ENCODE measurements around the gene CDC37.

Gene CDC37

GRCh38 chr19:10403137-10404021, at the start of gene CDC37:
TSS of gene CDC37 (minus strand) at chr19:10403542. CDS start at chr19:10403479, 63 bp downstream.
- peaks cover 4 to 26% of the 10 kb centered on the region in 2 donors for H3K27me3 ChIP-seq (ENCODE audit: control insufficient read depth in 1 of 2, insufficient read depth in 2 of 2, low read length in 2 of 2)
- peaks cover 10% of the 10 kb centered on the region for H3K36me3 ChIP-seq (ENCODE audit: insufficient read depth, low read length)
- H3K4me3 ChIP-seq (ENCODE audit: low read depth in 1 of 2, low read length in 2 of 2), result peak within 1 kb of the TSS; percentile 96 to 100
- H3K4me1 ChIP-seq (ENCODE audit: insufficient read depth, low read length), result peaks cover 31% of the 10 kb centered on the region
- H3K9ac ChIP-seq (ENCODE audit: low read length), result peak within 1 kb of the TSS; percentile 100
- no peaks in the 10 kb centered on the region for H3K9me3 ChIP-seq (ENCODE audit: low read length)
- H3K27ac ChIP-seq (ENCODE audit: low read depth, low read length), result peak within 1 kb of the TSS; percentile 76

- no peak overlapping the region for H3K9ac ChIP-seq (ENCODE audit: low read length)
- no peaks in the 10 kb centered on the region for H3K4me1 ChIP-seq (ENCODE audit: insufficient read depth, low read length)
- H3K27ac ChIP-seq (ENCODE audit: low read depth, low read length), result no peak overlapping the region
- H3K36me3 ChIP-seq (ENCODE audit: insufficient read depth, low read length), result peaks cover 15% of the 10 kb centered on the region
- H3K9me3 ChIP-seq (ENCODE audit: low read length), result no peaks in the 10 kb centered on the region
- no peak overlapping the region for H3K4me3 ChIP-seq (ENCODE audit: low read depth in 1 of 2, low read length in 2 of 2)
- H3K27me3 ChIP-seq (ENCODE audit: control insufficient read depth in 1 of 2, insufficient read depth in 2 of 2, low read length in 2 of 2), result no peaks in the 10 kb centered on the region
Measured at GRCh38 chr19:10450853-10451609, 47.7 kb upstream of the CDC37 start.

- no peaks in the 10 kb centered on the region for H3K9me3 ChIP-seq (ENCODE audit: low read length)
- no peaks in the 10 kb centered on the region for H3K27me3 ChIP-seq (ENCODE audit: control insufficient read depth in 1 of 2, insufficient read depth in 2 of 2, low read length in 2 of 2)
- H3K4me1 ChIP-seq (ENCODE audit: insufficient read depth, low read length), result no peaks in the 10 kb centered on the region
- no peak overlapping the region for H3K4me3 ChIP-seq (ENCODE audit: low read depth in 1 of 2, low read length in 2 of 2)
- no peak overlapping the region for H3K27ac ChIP-seq (ENCODE audit: low read depth, low read length)
- peaks cover 15% of the 10 kb centered on the region for H3K36me3 ChIP-seq (ENCODE audit: insufficient read depth, low read length)
- no peak overlapping the region for H3K9ac ChIP-seq (ENCODE audit: low read length)
Measured at GRCh38 chr19:10450191-10450852, 47.0 kb upstream of the CDC37 start.

- H3K4me1 ChIP-seq (ENCODE audit: insufficient read depth, low read length), result no peaks in the 10 kb centered on the region
- no peaks in the 10 kb centered on the region for H3K9me3 ChIP-seq (ENCODE audit: low read length)
- no peak overlapping the region for H3K4me3 ChIP-seq (ENCODE audit: low read depth in 1 of 2, low read length in 2 of 2)
- H3K27ac ChIP-seq (ENCODE audit: low read depth, low read length), result no peak overlapping the region
- H3K27me3 ChIP-seq (ENCODE audit: control insufficient read depth in 1 of 2, insufficient read depth in 2 of 2, low read length in 2 of 2), result no peaks in the 10 kb centered on the region
- peaks cover 15% of the 10 kb centered on the region for H3K36me3 ChIP-seq (ENCODE audit: insufficient read depth, low read length)
- H3K9ac ChIP-seq (ENCODE audit: low read length), result no peak overlapping the region
Measured at GRCh38 chr19:10449037-10449436, 45.7 kb upstream of the CDC37 start.

GRCh38 chr19:10442698-10443097, 39.4 kb upstream of the CDC37 start:
- H3K4me3 ChIP-seq (ENCODE audit: low read depth in 1 of 2, low read length in 2 of 2), result no peak overlapping the region
- H3K36me3 ChIP-seq (ENCODE audit: insufficient read depth, low read length), result peaks cover 4% of the 10 kb centered on the region
- no peaks in the 10 kb centered on the region for H3K4me1 ChIP-seq (ENCODE audit: insufficient read depth, low read length)
- H3K27me3 ChIP-seq (ENCODE audit: control insufficient read depth in 1 of 2, insufficient read depth in 2 of 2, low read length in 2 of 2), result no peaks in the 10 kb centered on the region
- no peak overlapping the region for H3K9ac ChIP-seq (ENCODE audit: low read length)
- no peaks in the 10 kb centered on the region for H3K9me3 ChIP-seq (ENCODE audit: low read length)
- no peak overlapping the region for H3K27ac ChIP-seq (ENCODE audit: low read depth, low read length)

GRCh38 chr19:10439588-10439987, 36.2 kb upstream of the CDC37 start:
- no peak overlapping the region for H3K4me3 ChIP-seq (ENCODE audit: low read depth in 1 of 2, low read length in 2 of 2)
- no peaks in the 10 kb centered on the region for H3K36me3 ChIP-seq (ENCODE audit: insufficient read depth, low read length)
- no peaks in the 10 kb centered on the region for H3K27me3 ChIP-seq (ENCODE audit: control insufficient read depth in 1 of 2, insufficient read depth in 2 of 2, low read length in 2 of 2)
- H3K27ac ChIP-seq (ENCODE audit: low read depth, low read length), result no peak overlapping the region
- H3K9me3 ChIP-seq (ENCODE audit: low read length), result no peaks in the 10 kb centered on the region
- H3K4me1 ChIP-seq (ENCODE audit: insufficient read depth, low read length), result no peaks in the 10 kb centered on the region
- no peak overlapping the region for H3K9ac ChIP-seq (ENCODE audit: low read length)

GRCh38 chr19:10433131-10433536, 29.8 kb upstream of the CDC37 start:
- no peak overlapping the region for H3K27ac ChIP-seq (ENCODE audit: low read depth, low read length)
- peaks cover 18% of the 10 kb centered on the region for H3K4me1 ChIP-seq (ENCODE audit: insufficient read depth, low read length)
- no peaks in the 10 kb centered on the region for H3K27me3 ChIP-seq (ENCODE audit: control insufficient read depth in 1 of 2, insufficient read depth in 2 of 2, low read length in 2 of 2)
- no peaks in the 10 kb centered on the region for H3K36me3 ChIP-seq (ENCODE audit: insufficient read depth, low read length)
- no peak overlapping the region for H3K4me3 ChIP-seq (ENCODE audit: low read depth in 1 of 2, low read length in 2 of 2)
- H3K9ac ChIP-seq (ENCODE audit: low read length), result no peak overlapping the region
- H3K9me3 ChIP-seq (ENCODE audit: low read length), result no peaks in the 10 kb centered on the region

- Histone ChIP-seq H3K9ac (ENCODE audit: low read length) (no peak overlapping the region), H3K9me3 (ENCODE audit: low read length) (no peaks in the 10 kb centered on the region), H3K4me3 (ENCODE audit: low read depth in 1 of 2, low read length in 2 of 2) (peak overlapping the region; percentile 32 to 81), H3K36me3 (ENCODE audit: insufficient read depth, low read length) (no peaks in the 10 kb centered on the region), H3K4me1 (ENCODE audit: insufficient read depth, low read length) (peaks cover 18% of the 10 kb centered on the region), H3K27me3 (ENCODE audit: control insufficient read depth in 1 of 2, insufficient read depth in 2 of 2, low read length in 2 of 2) (no peaks in the 10 kb centered on the region), H3K27ac (ENCODE audit: low read depth, low read length) (no peak overlapping the region)
Measured at GRCh38 chr19:10432736-10433130, 29.4 kb upstream of the CDC37 start.

- Histone ChIP-seq H3K4me1 (ENCODE audit: insufficient read depth, low read length) (peaks cover 18% of the 10 kb centered on the region), H3K4me3 (ENCODE audit: low read depth in 1 of 2, low read length in 2 of 2) (peak overlapping the region; percentile 41 to 81), H3K27me3 (ENCODE audit: control insufficient read depth in 1 of 2, insufficient read depth in 2 of 2, low read length in 2 of 2) (no peaks in the 10 kb centered on the region), H3K27ac (ENCODE audit: low read depth, low read length) (no peak overlapping the region), H3K9me3 (ENCODE audit: low read length) (no peaks in the 10 kb centered on the region), H3K9ac (ENCODE audit: low read length) (no peak overlapping the region), H3K36me3 (ENCODE audit: insufficient read depth, low read length) (no peaks in the 10 kb centered on the region)
Measured at GRCh38 chr19:10431943-10432735, 28.8 kb upstream of the CDC37 start.

GRCh38 chr19:10431254-10431942, 28.1 kb upstream of the CDC37 start:
- H3K27ac ChIP-seq (ENCODE audit: low read depth, low read length), result peak overlapping the region; percentile 64
- H3K9ac ChIP-seq (ENCODE audit: low read length), result peak overlapping the region; percentile 41
- H3K9me3 ChIP-seq (ENCODE audit: low read length), result no peaks in the 10 kb centered on the region
- no peaks in the 10 kb centered on the region for H3K36me3 ChIP-seq (ENCODE audit: insufficient read depth, low read length)
- no peaks in the 10 kb centered on the region for H3K27me3 ChIP-seq (ENCODE audit: control insufficient read depth in 1 of 2, insufficient read depth in 2 of 2, low read length in 2 of 2)
- H3K4me3 ChIP-seq (ENCODE audit: low read depth in 1 of 2, low read length in 2 of 2), result peak overlapping the region; percentile 60 to 81
- H3K4me1 ChIP-seq (ENCODE audit: insufficient read depth, low read length), result peaks cover 18% of the 10 kb centered on the region
